ENCODE measurements around the gene SASH1. TPM values are rescaled to one million over a fixed set of nuclear protein-coding genes. Genes with fewer than 3 reads are reported as not detected.

Gene SASH1
- total RNA-seq, 1 experiment from 2014 or later: 11.7 TPM

GRCh38 chr6:148548749-148549140 lies 206.1 kb downstream of the SASH1 start:
- no peak overlapping the region for H3K4me2 ChIP-seq (ENCODE audit: low read length)
- H3K27ac ChIP-seq (ENCODE audit: low read depth, low read length): no peak overlapping the region
- ChIA-PET POLR2A (no interaction called here), CTCF (no interaction called here), RAD21 (ENCODE audit: low non-redundant PET in 1 of 2, low total read pairs in 2 of 2, uncharacterized antibody in 2 of 2, unreplicated experiment in 2 of 2) (no interaction called here)
- no TSS peak for BruUV-seq (replicated peaks)
- H2AFZ ChIP-seq (ENCODE audit: low read depth, low read length, poor library complexity, severe bottlenecking): no peak overlapping the region
- no peaks in the 10 kb centered on the region for H3K36me3 ChIP-seq (ENCODE audit: control insufficient read depth in 1 of 2, insufficient read depth in 2 of 2, low read length in 2 of 2)
- H3K4me1 ChIP-seq (ENCODE audit: control insufficient read depth in 1 of 2, insufficient read depth in 2 of 2, low read length in 2 of 2): no peaks in the 10 kb centered on the region
- no peaks in the 10 kb centered on the region for H3K79me2 ChIP-seq (ENCODE audit: insufficient read depth, low read length)
- H3K9me3 ChIP-seq (ENCODE audit: control insufficient read depth in 1 of 2, insufficient read depth in 1 of 2, low read depth in 1 of 2, low read length in 2 of 2): no peaks in the 10 kb centered on the region
- intact Hi-C loops (cut with micrococcal nuclease): no loop called here
- H3K27me3 ChIP-seq (ENCODE audit: insufficient read depth, low read length): no peaks in the 10 kb centered on the region
- H3K9ac ChIP-seq (ENCODE audit: low read length): no peak overlapping the region
- no peaks in the 10 kb centered on the region for H3K9me2 ChIP-seq (ENCODE audit: insufficient read depth)
- ATAC-seq (no peak), DNase-seq (ENCODE audit: low read depth, low spot score) (no peak)
- TF ChIP-seq ZFX (IDR thresholded peaks at IDR 0.05): no peak
- no peak for TF ChIP-seq TCF7L2 (IDR thresholded peaks at IDR 0.05; ENCODE audit: borderline replicate concordance, extremely low read depth, insufficient read depth, insufficient read length)
- H4K20me1 ChIP-seq (ENCODE audit: insufficient read depth): no peaks in the 10 kb centered on the region
- no peak overlapping the region for H3K4me3 ChIP-seq (replicated peaks in 1 of 2; ENCODE audit: low read depth in 1 of 2, low read length in 2 of 2)

- no peaks in the 10 kb centered on the region for H4K20me1 ChIP-seq (ENCODE audit: insufficient read depth)
- H3K4me1 ChIP-seq (ENCODE audit: control insufficient read depth in 1 of 2, insufficient read depth in 2 of 2, low read length in 2 of 2): no peaks in the 10 kb centered on the region
- ChIA-PET POLR2A (no interaction called here), RAD21 (ENCODE audit: low non-redundant PET in 1 of 2, low total read pairs in 2 of 2, uncharacterized antibody in 2 of 2, unreplicated experiment in 2 of 2) (no interaction called here), CTCF (interaction anchor here (1.3 kb wide), 1 partner anchor 10 kb away, joined by 5 read pairs; no protein-coding TSS in a partner anchor)
- no peaks in the 10 kb centered on the region for H3K9me3 ChIP-seq (ENCODE audit: control insufficient read depth in 1 of 2, insufficient read depth in 1 of 2, low read depth in 1 of 2, low read length in 2 of 2)
- intact Hi-C loops (cut with micrococcal nuclease): no loop called here
- H3K79me2 ChIP-seq (ENCODE audit: insufficient read depth, low read length): no peaks in the 10 kb centered on the region
- no peak overlapping the region for H3K4me3 ChIP-seq (replicated peaks in 1 of 2; ENCODE audit: low read depth in 1 of 2, low read length in 2 of 2)
- H3K27me3 ChIP-seq (ENCODE audit: insufficient read depth, low read length): no peaks in the 10 kb centered on the region
- DNase-seq (ENCODE audit: low read depth, low spot score): no peak
- TF ChIP-seq EZH2phosphoT487 (IDR thresholded peaks at IDR 0.05; ENCODE audit: borderline replicate concordance): no peak
- TF ChIP-seq TCF7L2 (IDR thresholded peaks at IDR 0.05; ENCODE audit: borderline replicate concordance, extremely low read depth, insufficient read depth, insufficient read length): no peak
- TF ChIP-seq SRF (IDR thresholded peaks at IDR 0.05; ENCODE audit: low read depth): no peak
- no peak for TF ChIP-seq EGR1 (IDR thresholded peaks at IDR 0.05; ENCODE audit: low read depth)
- no peak for TF ChIP-seq CEBPB (IDR thresholded peaks at IDR 0.05; ENCODE audit: low read depth)
- no peak for TF ChIP-seq SP1 (IDR thresholded peaks at IDR 0.05; ENCODE audit: low read depth)
- TF ChIP-seq ELF1 (IDR thresholded peaks at IDR 0.05; ENCODE audit: borderline replicate concordance, low read depth): no peak
- no peak for TF ChIP-seq EZH2 (IDR thresholded peaks at IDR 0.05)
- no peak for TF ChIP-seq CTCF (IDR thresholded peaks at IDR 0.05 in 2 of 3, conservative IDR thresholded peaks at IDR 0.05 in 1 of 3; ENCODE audit: borderline replicate concordance in 1 of 3, insufficient read depth in 1 of 3, low read depth in 2 of 3, low read length in 2 of 3)
- TF ChIP-seq YY1 (IDR thresholded peaks at IDR 0.05; ENCODE audit: extremely low read depth, insufficient replicate concordance, low read depth, low read length): no peak
- no peak overlapping the region for H2AFZ ChIP-seq (ENCODE audit: low read depth, low read length, poor library complexity, severe bottlenecking)
- no peak overlapping the region for H3K9ac ChIP-seq (ENCODE audit: low read length)
- H3K4me2 ChIP-seq (ENCODE audit: low read length): no peak overlapping the region
- no peaks in the 10 kb centered on the region for H3K36me3 ChIP-seq (ENCODE audit: control insufficient read depth in 1 of 2, insufficient read depth in 2 of 2, low read length in 2 of 2)
- no peaks in the 10 kb centered on the region for H3K9me2 ChIP-seq (ENCODE audit: insufficient read depth)
- ATAC-seq: no peak
- no peak overlapping the region for H3K27ac ChIP-seq (ENCODE audit: low read depth, low read length)
- no TSS peak for BruUV-seq (replicated peaks)
Measured at GRCh38 chr6:148550569-148550968, 207.9 kb downstream of the SASH1 start.
